ENCODE data around the gene RSBN1L. TPM values are rescaled to one million over a fixed set of nuclear protein-coding genes. Genes with fewer than 3 reads are reported as not detected.
A peak's percentile ranks its signal among the peaks of the same experiment; 100 is the strongest.

The RSBN1L gene
- total RNA-seq, 1 experiment from 2014 or later: 33.7 TPM

GRCh38 chr7:77797734-77798393, 101.6 kb downstream of the RSBN1L start:
- peak overlapping the region; percentile 85 for H3K27ac ChIP-seq (ENCODE audit: low read length)
- peaks cover 39% of the 10 kb centered on the region for H3K36me3 ChIP-seq (ENCODE audit: insufficient read depth, low read length)
- H4K20me1 ChIP-seq (ENCODE audit: insufficient read depth, low read depth, low read length): no peaks in the 10 kb centered on the region; the same call in 1 of the 2 replicates
- peaks cover 91% of the 10 kb centered on the region for H3K79me2 ChIP-seq (ENCODE audit: low read length)
- H3K4me3 ChIP-seq (ENCODE audit: low read length): peak overlapping the region; percentile 84
- no peaks in the 10 kb centered on the region for H3K9me2 ChIP-seq (replicated peaks; ENCODE audit: insufficient read depth, low read length)
- no peak overlapping the region; the same call in 1 of the 2 replicates for H2AFZ ChIP-seq (ENCODE audit: low read length)
- peak overlapping the region; percentile 66 for H3K4me2 ChIP-seq (ENCODE audit: low read depth, low read length, poor library complexity, severe bottlenecking)
- H3K9me3 ChIP-seq (ENCODE audit: low read length): no peaks in the 10 kb centered on the region
- peak overlapping the region; percentile 88 for H3K9ac ChIP-seq (ENCODE audit: low read length)
- peaks cover 50% of the 10 kb centered on the region for H3K4me1 ChIP-seq (ENCODE audit: low read length)
- peak; percentile 49 for DNase-seq
- H3K27me3 ChIP-seq (ENCODE audit: low read length): no peaks in the 10 kb centered on the region

GRCh38 chr7:77798394-77799077, 102.3 kb downstream of the RSBN1L start, which contains the start of the genes PHTF2 and TMEM60:
PHTF2 (plus strand) TSS chr7:77798773.
TMEM60 (minus strand) TSS chr7:77798434; CDS start chr7:77794373, 4,061 bp downstream.
- H3K27me3 ChIP-seq (ENCODE audit: low read length): no peaks in the 10 kb centered on the region
- peak within 1 kb of the TSS; percentile 40; the same call in 1 of the 2 replicates for H2AFZ ChIP-seq (ENCODE audit: low read length)
- no peaks in the 10 kb centered on the region for H3K9me2 ChIP-seq (replicated peaks; ENCODE audit: insufficient read depth, low read length)
- H3K4me2 ChIP-seq (ENCODE audit: low read depth, low read length, poor library complexity, severe bottlenecking): peak within 1 kb of the TSS; percentile 85
- H3K27ac ChIP-seq (ENCODE audit: low read length): peak within 1 kb of the TSS; percentile 86
- peaks cover 54% of the 10 kb centered on the region for H3K4me1 ChIP-seq (ENCODE audit: low read length)
- H3K36me3 ChIP-seq (ENCODE audit: insufficient read depth, low read length): peaks cover 45% of the 10 kb centered on the region
- peaks cover 96% of the 10 kb centered on the region for H3K79me2 ChIP-seq (ENCODE audit: low read length)
- peak within 1 kb of the TSS; percentile 88 for H3K9ac ChIP-seq (ENCODE audit: low read length)
- H4K20me1 ChIP-seq (ENCODE audit: insufficient read depth, low read depth, low read length): no peaks in the 10 kb centered on the region; the same call in 1 of the 2 replicates
- H3K4me3 ChIP-seq (ENCODE audit: low read length): peak within 1 kb of the TSS; percentile 84
- DNase-seq: peak; percentile 99
- H3K9me3 ChIP-seq (ENCODE audit: low read length): no peaks in the 10 kb centered on the region

GRCh38 chr7:77799078-77799964, 103.1 kb downstream of the RSBN1L start:
- H3K9me2 ChIP-seq (replicated peaks; ENCODE audit: insufficient read depth, low read length): no peaks in the 10 kb centered on the region
- H3K27me3 ChIP-seq (ENCODE audit: low read length): no peaks in the 10 kb centered on the region
- peak overlapping the region; percentile 86 for H3K27ac ChIP-seq (ENCODE audit: low read length)
- H3K4me3 ChIP-seq (ENCODE audit: low read length): peak overlapping the region; percentile 84
- peaks cover 45% of the 10 kb centered on the region for H3K36me3 ChIP-seq (ENCODE audit: insufficient read depth, low read length)
- peak overlapping the region; percentile 88 for H3K9ac ChIP-seq (ENCODE audit: low read length)
- H3K9me3 ChIP-seq (ENCODE audit: low read length): no peaks in the 10 kb centered on the region
- 0 out of 2 replicates have a peak overlapping the region, but pooled peaks have one; percentile 40 for H2AFZ ChIP-seq (ENCODE audit: low read length)
- peaks cover 96% of the 10 kb centered on the region for H3K79me2 ChIP-seq (ENCODE audit: low read length)
- H3K4me1 ChIP-seq (ENCODE audit: low read length): peaks cover 54% of the 10 kb centered on the region
- DNase-seq: peak; percentile 82
- H3K4me2 ChIP-seq (ENCODE audit: low read depth, low read length, poor library complexity, severe bottlenecking): peak overlapping the region; percentile 85
- H4K20me1 ChIP-seq (ENCODE audit: insufficient read depth, low read depth, low read length): no peaks in the 10 kb centered on the region; the same call in 1 of the 2 replicates

- H4K20me1 ChIP-seq (ENCODE audit: insufficient read depth, low read depth, low read length): no peaks in the 10 kb centered on the region; the same call in 1 of the 2 replicates
- peak overlapping the region; percentile 85 for H3K4me2 ChIP-seq (ENCODE audit: low read depth, low read length, poor library complexity, severe bottlenecking)
- peaks cover 5% of the 10 kb centered on the region for H3K9me3 ChIP-seq (ENCODE audit: low read length)
- no peaks in the 10 kb centered on the region for H3K9me2 ChIP-seq (replicated peaks; ENCODE audit: insufficient read depth, low read length)
- peak overlapping the region; percentile 88 for H3K9ac ChIP-seq (ENCODE audit: low read length)
- no peak overlapping the region for H2AFZ ChIP-seq (ENCODE audit: low read length)
- peak overlapping the region; percentile 86 for H3K27ac ChIP-seq (ENCODE audit: low read length)
- H3K4me3 ChIP-seq (ENCODE audit: low read length): peak overlapping the region; percentile 84
- DNase-seq: peak; percentile 60
- peaks cover 38% of the 10 kb centered on the region for H3K36me3 ChIP-seq (ENCODE audit: insufficient read depth, low read length)
- H3K4me1 ChIP-seq (ENCODE audit: low read length): peaks cover 46% of the 10 kb centered on the region
- H3K79me2 ChIP-seq (ENCODE audit: low read length): peaks cover 96% of the 10 kb centered on the region
- no peaks in the 10 kb centered on the region for H3K27me3 ChIP-seq (ENCODE audit: low read length)
Observed at GRCh38 chr7:77800158-77800557, 103.9 kb downstream of the RSBN1L start.

- H3K79me2 ChIP-seq (ENCODE audit: low read length): peaks cover 96% of the 10 kb centered on the region
- H3K27ac ChIP-seq (ENCODE audit: low read length): peak overlapping the region; percentile 86
- no peak overlapping the region for H2AFZ ChIP-seq (ENCODE audit: low read length)
- H3K4me1 ChIP-seq (ENCODE audit: low read length): peaks cover 40% of the 10 kb centered on the region
- DNase-seq: no peak
- H3K9me2 ChIP-seq (replicated peaks; ENCODE audit: insufficient read depth, low read length): no peaks in the 10 kb centered on the region
- H3K4me2 ChIP-seq (ENCODE audit: low read depth, low read length, poor library complexity, severe bottlenecking): peak overlapping the region; percentile 85
- H3K9ac ChIP-seq (ENCODE audit: low read length): peak overlapping the region; percentile 88
- H3K27me3 ChIP-seq (ENCODE audit: low read length): no peaks in the 10 kb centered on the region
- peaks cover 11% of the 10 kb centered on the region for H3K9me3 ChIP-seq (ENCODE audit: low read length)
- no peaks in the 10 kb centered on the region; the same call in 1 of the 2 replicates for H4K20me1 ChIP-seq (ENCODE audit: insufficient read depth, low read depth, low read length)
- peak overlapping the region; percentile 84 for H3K4me3 ChIP-seq (ENCODE audit: low read length)
- H3K36me3 ChIP-seq (ENCODE audit: insufficient read depth, low read length): peaks cover 39% of the 10 kb centered on the region
Observed at GRCh38 chr7:77800730-77801129, 104.5 kb downstream of the RSBN1L start.

GRCh38 chr7:77802557-77803405, 106.5 kb downstream of the RSBN1L start:
- no peak overlapping the region for H2AFZ ChIP-seq (ENCODE audit: low read length)
- H3K9me3 ChIP-seq (ENCODE audit: low read length): peaks cover 25% of the 10 kb centered on the region
- H3K9me2 ChIP-seq (replicated peaks; ENCODE audit: insufficient read depth, low read length): no peaks in the 10 kb centered on the region
- peaks cover 96% of the 10 kb centered on the region for H3K79me2 ChIP-seq (ENCODE audit: low read length)
- H3K27me3 ChIP-seq (ENCODE audit: low read length): no peaks in the 10 kb centered on the region
- no peaks in the 10 kb centered on the region; the same call in 1 of the 2 replicates for H4K20me1 ChIP-seq (ENCODE audit: insufficient read depth, low read depth, low read length)
- DNase-seq: no peak
- no peak overlapping the region for H3K4me2 ChIP-seq (ENCODE audit: low read depth, low read length, poor library complexity, severe bottlenecking)
- H3K36me3 ChIP-seq (ENCODE audit: insufficient read depth, low read length): peaks cover 47% of the 10 kb centered on the region
- H3K9ac ChIP-seq (ENCODE audit: low read length): no peak overlapping the region
- H3K27ac ChIP-seq (ENCODE audit: low read length): peak overlapping the region; percentile 32; the same call in 1 of the 2 replicates
- H3K4me3 ChIP-seq (ENCODE audit: low read length): no peak overlapping the region
- H3K4me1 ChIP-seq (ENCODE audit: low read length): peaks cover 28% of the 10 kb centered on the region

GRCh38 chr7:77806425-77806824, 110.2 kb downstream of the RSBN1L start:
- Histone ChIP-seq H3K9me3 (ENCODE audit: low read length) (peaks cover 25% of the 10 kb centered on the region), H3K4me3 (ENCODE audit: low read length) (no peak overlapping the region), H3K9ac (ENCODE audit: low read length) (no peak overlapping the region), H3K27me3 (ENCODE audit: low read length) (no peaks in the 10 kb centered on the region), H2AFZ (ENCODE audit: low read length) (no peak overlapping the region), H3K36me3 (ENCODE audit: insufficient read depth, low read length) (peaks cover 54% of the 10 kb centered on the region), H3K27ac (ENCODE audit: low read length) (no peak overlapping the region), H4K20me1 (ENCODE audit: insufficient read depth, low read depth, low read length) (no peaks in the 10 kb centered on the region), H3K79me2 (ENCODE audit: low read length) (peaks cover 100% of the 10 kb centered on the region), H3K4me2 (ENCODE audit: low read depth, low read length, poor library complexity, severe bottlenecking) (no peak overlapping the region), H3K9me2 (replicated peaks; ENCODE audit: insufficient read depth, low read length) (no peaks in the 10 kb centered on the region), H3K4me1 (ENCODE audit: low read length) (peaks cover 13% of the 10 kb centered on the region)
- DNase-seq: no peak
